DMS 273 treated with DMSO at 0.1 percent for 48 hours (cell line): ENCODE measurements around the gene NFATC1.

Source experiments
- DNase-seq: peaks from one replicate; lab custom pipeline; 2025; lab: John Stamatoyannopoulos, UW

The NFATC1 gene

DNA sequence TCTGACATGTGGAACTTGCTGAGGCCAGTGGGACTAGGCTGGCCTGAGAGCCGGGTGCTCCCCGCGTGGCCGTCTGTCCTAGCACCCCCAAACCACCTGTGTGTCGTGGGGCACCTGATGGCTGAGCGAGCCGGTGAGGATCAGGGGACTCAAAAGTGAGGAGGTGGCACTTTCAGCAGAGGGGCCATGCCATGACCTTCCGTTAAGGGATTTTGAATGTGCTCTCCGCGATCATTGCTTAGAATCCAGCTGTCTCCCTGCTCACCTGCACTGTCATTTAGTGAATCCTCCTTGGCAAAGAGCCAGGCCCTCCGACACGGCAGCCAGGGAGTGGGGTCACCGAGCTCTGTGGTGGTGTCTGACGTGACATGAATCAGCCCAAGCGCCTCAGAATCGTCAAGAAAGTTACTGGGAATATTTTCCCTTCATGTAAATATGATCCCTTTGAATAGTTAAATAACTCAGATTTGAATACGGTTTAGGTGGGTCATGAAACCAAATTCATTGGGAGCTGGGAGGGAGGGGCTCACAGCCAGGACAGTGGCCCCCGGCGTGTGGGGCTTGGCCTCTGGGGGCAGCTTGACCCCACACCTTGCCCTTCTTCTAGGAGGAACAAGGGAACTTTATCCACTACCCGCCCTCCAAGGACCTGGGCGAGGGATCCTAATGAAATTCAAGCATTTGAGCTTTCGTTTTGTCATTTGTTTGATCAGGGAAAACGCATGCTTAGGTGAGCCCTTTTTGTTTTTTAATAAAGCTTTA lies 9.5 kb downstream of the NFATC1 start:
- no peak for DNase-seq

DNA sequence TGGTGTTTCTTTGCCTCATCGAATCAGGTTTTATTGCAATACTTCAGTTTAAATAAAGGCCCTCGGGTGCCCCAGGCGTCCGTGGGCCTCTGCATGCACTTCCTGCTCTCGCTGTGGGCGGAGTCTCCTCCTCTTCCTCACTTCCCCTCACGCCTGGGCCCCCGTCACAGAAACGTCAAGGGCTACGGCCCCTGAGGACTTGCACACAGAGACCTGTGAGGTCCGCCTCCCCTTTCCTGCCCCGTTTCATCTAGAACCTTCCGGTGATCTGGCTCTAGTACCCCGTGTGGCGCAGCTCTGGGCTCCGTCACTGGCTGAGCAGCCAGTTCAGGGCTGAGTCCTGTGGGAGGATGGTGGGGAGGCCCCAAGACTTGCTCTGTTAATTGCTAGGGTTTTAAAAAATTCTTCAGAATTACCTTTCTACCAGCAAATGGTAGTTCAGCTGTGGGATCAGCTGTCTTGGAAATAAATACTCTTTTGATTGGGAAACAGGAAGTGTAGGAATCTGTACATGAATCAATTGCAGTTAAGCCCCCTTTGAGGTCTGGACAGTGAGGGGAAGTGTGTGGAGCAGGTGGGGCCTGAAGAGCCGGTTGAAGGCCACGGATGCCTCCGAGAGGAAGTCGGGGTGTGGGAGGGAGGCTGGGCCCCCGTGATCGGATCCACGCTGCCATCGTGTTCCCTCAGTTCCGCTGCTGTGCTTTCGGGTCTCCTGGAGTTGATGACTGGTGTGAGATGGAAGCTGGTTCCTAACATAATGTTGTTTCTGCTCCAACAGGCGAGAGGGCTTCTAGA lies 10.2 kb downstream of the NFATC1 start:
- DNase-seq: no peak

DNA sequence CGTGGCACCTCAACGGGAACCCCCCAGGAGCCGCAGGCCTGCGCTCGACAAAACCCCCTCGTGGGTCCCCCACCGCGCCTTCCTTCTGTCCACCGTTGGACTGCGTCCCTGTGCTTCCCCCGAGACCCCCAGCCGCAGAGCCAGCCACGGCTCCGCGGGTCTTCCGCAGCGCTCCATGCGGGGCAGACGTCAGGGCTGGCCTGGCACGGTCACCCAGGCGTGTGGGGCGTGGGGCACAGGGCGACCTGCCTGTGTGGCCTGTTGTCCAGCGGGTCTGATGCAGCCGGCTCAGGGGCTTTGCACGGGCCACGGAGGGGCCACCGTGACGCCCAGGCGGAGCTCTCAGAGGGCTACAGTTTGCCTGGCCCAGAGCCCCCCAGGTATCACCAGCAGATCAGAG lies 11.0 kb downstream of the NFATC1 start:
- no peak for DNase-seq

DNA sequence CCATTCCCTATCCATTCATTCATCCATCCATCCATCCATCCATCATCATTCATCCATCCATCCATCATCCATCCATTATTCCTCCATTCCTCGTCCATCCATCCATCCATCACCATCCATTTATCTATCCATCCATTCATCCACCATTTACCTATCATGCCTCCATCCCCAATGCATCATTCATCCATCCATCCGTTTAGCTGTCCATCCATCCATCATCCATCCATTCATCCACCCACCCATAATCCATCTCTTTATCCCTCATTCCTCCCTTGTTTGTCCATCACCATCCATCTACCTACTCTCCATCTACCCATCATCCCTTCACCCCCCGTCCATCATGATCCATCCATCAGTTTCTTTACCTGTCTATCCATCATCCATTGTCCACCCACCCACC lies 13.6 kb downstream of the NFATC1 start:
- no peak for DNase-seq

DNA sequence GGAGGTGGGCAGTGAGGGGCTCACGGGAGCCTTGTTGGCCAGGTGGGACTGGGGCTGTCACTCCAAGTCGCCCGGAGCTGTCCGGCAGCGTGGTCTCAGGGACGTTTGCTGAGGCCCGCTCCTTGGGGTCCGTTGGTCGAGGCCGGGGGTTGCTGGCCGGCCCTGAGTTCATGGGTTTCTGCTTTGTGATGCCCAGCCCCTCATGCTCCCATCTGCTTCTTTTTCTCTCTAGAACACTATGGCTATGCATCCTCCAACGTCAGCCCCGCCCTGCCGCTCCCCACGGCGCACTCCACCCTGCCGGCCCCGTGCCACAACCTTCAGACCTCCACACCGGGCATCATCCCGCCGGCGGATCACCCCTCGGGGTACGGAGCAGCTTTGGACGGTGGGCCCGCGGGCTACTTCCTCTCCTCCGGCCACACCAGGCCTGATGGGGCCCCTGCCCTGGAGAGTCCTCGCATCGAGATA lies 14.5 kb downstream of the NFATC1 start:
- no peak for DNase-seq

DNA sequence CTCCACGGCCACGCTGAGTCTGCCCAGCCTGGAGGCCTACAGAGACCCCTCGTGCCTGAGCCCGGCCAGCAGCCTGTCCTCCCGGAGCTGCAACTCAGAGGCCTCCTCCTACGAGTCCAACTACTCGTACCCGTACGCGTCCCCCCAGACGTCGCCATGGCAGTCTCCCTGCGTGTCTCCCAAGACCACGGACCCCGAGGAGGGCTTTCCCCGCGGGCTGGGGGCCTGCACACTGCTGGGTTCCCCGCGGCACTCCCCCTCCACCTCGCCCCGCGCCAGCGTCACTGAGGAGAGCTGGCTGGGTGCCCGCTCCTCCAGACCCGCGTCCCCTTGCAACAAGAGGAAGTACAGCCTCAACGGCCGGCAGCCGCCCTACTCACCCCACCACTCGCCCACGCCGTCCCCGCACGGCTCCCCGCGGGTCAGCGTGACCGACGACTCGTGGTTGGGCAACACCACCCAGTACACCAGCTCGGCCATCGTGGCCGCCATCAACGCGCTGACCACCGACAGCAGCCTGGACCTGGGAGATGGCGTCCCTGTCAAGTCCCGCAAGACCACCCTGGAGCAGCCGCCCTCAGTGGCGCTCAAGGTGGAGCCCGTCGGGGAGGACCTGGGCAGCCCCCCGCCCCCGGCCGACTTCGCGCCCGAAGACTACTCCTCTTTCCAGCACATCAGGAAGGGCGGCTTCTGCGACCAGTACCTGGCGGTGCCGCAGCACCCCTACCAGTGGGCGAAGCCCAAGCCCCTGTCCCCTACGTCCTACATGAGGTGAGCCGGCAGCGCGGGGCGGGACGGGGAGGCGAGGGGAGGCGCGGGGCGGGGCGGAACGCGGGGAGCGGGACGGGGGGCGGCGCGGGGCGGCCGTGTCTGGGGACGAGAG lies 15.2 kb downstream of the NFATC1 start:
- DNase-seq: no peak

DNA sequence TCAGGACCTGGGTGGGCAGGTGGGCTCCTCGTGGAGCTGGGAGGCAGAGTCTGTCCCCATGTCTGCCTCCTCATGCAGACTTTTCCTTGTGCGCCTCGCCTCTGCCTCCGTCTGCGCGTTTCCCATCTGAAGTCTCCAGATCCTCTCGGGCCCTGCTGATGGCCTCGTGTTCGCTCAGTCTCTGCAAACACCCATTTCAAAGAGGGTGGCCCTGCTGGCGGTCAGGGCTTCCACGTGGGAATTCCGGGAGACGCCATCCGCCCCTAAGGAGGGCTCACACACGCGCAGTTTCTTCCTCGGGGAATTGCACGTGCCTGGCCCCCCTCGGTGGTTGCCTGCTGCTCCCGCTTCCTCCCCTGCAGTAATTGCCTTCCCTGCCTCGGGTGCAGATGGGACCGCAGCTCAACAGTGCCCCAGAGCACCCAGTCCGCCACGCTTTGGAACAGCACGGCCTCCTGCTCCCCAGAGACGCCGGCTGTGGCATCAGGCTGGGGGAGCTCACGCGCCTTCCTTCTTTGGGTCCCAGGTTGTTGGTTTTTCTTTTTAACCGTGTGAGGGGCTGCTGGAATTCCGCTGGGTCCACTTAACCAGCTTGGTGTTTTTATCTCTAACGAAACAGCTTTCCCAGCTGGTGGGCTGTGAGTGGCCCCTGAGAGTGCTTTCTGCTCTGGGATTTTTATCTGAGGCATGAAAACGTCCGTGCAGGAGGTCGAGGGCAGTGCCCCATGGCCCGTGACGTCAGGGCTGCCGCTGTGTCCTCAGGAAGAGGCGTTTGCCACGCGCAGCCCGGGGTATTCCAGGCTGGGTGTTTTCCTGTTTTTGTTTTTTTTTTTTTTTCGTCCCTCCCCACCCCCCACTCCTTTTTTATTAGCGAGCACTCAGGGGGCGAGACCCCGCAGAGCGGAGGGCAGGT lies 16.1 kb downstream of the NFATC1 start:
- no peak for DNase-seq

DNA sequence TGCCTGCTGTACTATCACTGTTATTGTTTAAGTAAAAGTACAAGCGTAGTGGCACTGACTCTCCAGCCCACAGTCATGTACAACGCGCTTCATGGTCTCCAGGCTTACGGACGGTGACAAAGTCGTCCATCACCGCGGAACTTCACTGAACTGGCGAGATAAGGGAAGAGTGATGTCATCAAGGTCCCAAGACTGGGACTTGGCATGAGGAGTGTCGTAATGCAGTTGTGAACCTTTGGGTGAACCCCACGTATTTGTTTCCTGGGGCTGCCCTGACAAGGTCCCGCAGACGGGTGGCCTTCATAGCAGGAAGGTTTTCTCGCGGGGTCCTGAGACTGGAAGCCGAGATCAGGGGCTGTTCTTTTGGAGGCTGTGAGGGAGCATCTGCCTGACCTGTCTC lies 17.3 kb downstream of the NFATC1 start:
- DNase-seq: no peak

DNA sequence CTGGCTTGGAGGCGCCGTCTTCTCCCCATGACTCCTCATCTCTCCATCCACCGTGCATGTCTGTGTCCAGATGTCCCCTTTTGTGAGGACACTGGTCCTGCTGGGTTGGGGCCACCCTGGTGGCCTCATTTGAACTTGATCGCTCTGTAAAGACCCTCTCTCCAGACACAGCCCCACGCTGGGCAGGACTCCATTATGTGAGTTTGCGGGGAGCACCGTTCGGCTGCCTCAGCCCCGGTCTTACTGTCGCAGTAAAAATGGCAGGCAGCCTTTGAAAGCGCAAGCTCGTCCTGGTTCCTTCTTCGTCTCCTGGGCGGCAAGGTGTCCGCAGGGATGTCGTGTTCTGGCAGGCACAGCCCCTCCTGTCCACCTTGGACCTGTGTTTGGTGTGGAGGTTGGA lies 17.7 kb downstream of the NFATC1 start:
- no peak for DNase-seq

DNA sequence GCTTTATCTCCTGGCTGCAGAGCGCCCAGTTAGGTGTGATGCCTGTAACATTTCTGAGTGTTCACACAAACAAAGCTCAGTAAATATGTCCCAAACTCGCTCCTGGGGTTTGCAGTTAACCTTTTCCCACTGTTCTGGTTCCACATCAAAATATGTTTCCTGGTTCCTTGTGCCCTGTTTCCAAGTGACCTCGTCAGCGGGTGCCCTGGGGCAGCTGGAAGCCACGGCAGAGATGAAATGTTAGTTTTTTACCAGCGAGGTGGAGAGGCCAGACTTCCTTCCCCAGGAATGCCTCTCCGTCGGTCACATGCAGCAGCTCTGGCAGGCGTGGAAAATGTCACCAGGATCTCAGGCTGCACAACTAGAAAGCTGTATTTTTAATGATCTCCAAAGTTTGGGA lies 18.2 kb downstream of the NFATC1 start:
- no peak for DNase-seq

DNA sequence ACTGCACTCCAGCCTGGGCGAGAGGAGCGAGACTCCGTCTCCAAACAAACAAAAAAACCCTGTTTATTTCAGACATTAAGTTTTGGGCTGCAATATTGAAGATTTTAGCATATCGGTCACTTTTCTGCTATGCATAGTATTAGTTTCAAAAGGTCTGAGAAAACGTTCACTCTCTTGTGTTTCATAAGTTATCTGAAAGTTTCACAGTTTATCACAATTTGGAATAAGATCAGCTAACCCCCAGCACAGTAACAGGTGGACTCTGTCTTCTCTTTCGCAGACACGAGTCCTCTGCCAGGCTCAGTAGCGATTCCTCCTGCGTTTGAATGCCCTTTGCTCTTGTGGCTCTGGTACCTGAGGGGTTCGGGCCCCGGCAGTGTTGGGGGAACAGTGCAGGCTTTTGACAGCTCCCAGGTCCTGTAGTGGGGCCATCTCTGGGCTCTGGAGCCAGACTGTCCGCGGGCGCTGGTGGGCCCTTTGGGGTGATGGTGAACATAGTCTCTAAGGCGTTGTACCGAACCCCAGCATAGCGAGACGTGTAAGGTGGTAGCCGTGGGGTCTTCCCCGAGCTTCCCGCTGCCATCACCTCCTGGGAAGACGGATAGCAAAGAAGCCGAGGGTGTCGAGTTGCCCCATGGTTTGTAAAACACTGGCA lies 20.4 kb downstream of the NFATC1 start:
- no peak for DNase-seq

DNA sequence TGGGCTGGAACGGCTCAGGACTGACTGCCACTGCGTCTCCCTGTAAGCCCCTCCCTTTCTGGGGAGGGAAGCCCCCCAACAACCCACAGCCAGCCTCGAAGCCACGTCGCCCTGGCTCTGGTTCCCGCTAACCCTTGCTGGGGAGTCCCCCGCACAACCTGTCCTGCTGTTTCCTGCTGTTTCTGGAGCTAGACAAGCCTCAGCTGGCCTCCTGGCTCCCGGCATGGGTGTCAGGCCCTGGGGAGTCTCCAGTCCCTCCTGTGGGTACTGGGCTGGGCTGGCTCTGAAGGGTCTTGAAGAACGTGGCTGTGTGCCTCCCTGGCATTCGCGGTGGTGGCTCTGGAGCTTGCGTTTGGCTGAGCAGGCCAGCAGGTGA lies 20.9 kb downstream of the NFATC1 start:
- DNase-seq: no peak

DNA sequence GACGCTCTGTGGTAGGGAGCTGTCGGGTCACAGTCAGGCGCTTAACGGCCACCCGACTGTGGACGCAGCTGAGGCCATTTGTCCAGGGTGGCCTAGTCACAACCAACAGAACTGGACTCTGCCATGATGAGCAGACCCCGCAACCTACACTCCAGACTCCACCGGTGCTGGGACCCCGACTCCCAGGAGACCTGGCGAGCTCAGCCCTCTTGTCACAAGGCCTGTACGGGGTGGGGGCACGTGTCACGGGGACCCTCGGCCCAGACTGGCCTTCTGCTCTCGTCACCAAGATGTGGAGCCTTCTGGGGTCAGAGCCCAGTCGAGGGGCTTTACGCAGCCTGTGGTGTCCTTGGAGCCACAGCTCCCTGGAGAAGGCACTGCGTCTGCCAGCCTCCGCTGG lies 22.5 kb downstream of the NFATC1 start:
- no peak for DNase-seq

DNA sequence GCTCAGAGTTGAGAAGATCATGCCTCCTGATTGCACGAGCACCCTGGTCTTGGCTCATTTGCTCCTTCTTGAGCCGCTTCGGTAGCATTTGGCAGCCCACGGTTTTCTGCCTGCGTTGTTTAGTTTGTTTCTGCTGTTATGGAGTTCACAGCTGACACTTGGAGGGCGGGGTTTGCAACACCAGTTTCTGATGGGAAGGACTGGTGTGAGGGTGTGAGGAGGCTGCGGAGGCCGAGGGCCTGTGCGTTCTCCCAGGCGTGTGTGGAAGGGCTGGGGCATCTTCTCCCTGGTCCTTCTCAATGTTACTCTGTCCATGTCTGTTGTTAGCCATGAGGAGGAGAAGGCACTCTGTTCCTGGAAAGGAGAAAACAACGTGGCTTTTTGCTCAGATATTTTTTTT lies 22.9 kb downstream of the NFATC1 start:
- DNase-seq: no peak

DNA sequence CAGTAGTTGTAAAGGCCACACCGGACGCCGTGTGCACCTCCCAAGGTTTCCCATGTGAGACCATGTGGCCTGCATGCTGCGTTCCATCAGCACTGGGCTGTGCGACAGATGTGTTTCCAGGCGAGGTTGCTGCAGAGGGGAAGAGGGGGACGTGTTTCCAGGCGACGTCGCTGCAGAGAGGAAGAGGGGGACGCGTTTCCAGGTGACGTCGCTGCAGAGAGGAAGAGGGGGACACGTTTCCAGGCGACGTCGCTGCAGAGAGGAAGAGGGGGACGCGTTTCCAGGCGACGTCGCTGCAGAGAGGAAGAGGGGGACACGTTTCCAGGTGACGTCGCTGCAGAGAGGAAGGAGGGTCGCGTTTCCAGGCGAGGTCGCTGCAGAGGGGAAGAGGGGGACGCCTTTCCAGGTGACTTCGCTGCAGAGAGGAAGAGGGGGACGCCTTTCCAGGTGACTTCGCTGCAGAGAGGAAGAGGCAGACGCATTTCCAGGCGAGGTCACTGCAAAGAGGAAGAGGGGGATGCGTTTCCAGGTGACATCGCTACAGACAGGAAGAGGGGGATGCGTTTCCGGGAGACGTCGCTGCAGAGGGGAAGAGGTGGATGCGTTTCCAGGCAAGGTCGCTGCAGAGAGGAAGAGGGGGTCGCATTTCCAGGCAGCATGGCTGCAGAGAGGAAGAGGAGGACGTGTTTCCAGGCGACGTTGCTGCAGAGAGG lies 24.5 kb downstream of the NFATC1 start:
- no peak for DNase-seq

DNA sequence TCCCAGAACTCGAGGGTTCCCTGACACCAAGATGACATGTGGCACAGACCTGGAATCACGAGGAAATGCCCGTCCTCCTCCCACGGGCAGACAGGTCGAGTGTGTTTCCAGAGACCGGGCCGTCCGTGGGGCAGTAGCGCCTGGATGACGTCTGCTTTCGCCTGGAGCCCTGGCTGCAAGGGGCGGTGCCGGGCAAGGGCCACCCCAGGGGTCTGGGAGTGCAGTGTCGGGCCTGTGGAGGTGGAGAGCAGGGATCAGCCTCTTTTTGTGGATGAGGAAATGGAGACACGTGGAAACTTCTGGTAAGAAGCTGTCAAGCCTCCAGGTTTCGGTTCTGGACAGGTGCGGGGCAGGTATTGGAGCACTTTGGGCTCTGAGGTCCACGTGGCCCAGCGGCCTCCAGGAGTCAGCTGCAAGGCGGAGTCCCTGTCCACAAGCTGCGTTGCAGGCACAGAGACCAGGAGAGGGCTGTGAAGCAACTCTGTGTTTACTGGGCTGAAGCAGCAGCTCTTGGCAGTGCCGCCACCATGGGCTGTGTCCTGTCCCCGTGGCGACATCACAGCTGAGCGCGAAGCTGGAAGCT lies 25.6 kb downstream of the NFATC1 start:
- DNase-seq: no peak

DNA sequence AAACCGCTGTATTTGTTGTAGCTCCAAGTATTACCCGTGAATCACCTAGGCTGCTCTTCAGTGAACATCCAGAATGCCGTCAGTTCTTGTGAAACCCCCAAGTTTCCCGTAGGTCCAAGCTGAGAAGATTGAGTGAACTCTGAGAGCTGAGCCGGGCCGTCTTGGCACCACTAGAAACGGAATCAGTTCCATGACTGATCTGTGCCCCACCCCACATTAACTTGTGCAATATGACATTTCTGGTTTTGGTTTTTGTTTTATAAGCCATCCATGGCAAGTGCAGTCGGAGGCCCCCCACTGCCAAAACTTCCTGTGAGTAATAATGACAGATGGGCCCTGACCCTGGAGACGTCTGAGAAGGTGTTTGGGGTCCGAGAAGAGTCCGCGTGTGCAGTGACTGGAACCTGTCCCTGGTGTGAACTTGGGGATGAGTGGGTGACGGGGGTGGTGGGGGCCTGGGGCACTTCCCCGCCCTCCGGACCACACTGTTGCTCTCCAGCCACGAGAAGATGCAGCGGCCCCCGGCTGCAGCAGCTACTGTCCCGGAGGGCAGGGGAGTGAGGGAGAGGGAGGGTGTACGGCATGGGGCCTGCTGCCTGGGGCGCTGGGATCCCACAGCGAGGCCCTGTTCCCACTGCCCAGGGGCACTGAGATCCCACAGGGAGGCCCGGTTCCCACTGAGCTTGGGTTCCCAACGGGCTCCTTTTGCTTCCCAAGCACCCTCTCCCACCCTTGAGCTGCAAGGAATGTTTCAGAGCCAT lies 26.5 kb downstream of the NFATC1 start:
- DNase-seq: no peak

DNA sequence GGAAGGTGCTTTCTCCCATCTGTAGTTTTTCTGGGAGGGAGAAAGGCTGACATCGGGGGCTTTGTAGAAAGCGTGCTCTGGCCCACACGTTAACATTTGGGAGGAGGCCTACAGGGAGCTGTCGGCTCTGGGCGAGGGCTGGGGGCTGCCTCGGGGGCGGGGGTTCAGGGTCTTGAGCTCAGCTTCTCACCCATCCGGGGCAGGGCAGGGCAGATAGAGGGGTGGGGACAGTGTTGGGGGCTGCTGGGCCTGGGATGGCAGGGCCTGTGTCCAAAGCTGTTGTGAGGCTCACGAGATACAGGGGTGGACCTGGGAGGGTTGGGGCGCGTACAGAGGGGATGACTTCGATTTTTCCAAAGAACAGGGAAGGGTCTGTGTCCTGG lies 27.0 kb downstream of the NFATC1 start:
- no peak for DNase-seq
